ENCODE measurements around the gene MED26. TPM values are rescaled to one million over a fixed set of nuclear protein-coding genes. Genes with fewer than 3 reads are reported as not detected.

MED26 gene
- total and polyA plus RNA-seq, 9 of the 15 experiments (the other 6 are each of a cell fraction or from before 2014, with no cell fraction given) = 0.71 to 15.1 (median 6.2) TPM

DNA sequence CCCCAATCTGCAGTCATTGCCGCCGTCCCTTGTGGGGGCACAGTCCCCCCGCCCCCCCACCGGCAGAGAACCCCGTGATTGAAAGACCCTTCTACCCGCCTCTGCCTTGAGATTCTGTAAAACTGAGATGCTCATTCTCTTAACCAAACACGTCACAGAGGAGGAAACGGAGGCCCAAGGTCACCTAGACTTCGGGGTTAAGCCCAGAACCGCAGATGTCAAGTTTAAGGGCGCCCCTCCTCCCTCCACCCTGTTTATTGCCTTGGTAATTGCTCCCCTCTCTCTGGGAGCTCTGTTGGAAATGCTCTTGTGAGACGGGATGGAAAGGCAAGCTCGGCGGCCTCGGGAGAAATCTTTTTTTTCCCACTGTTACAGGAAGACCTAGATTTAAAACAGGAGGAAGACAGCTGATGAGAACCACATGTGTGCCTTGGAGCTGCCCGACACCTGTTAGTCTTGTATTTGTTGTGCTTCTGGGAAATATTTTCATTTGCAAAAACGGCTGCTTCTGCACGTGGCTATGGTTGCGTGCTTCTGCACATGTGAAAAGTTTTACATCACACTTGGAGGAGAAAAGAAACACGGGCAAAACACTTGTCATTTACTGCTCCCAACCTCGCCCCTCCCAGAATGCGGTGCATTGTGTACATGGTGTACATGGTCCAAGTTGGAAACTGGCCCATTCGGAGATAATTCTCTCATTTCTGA, 1.1 kb upstream of the MED26 start (continued):
- TF ChIP-seq, protein P1, sequence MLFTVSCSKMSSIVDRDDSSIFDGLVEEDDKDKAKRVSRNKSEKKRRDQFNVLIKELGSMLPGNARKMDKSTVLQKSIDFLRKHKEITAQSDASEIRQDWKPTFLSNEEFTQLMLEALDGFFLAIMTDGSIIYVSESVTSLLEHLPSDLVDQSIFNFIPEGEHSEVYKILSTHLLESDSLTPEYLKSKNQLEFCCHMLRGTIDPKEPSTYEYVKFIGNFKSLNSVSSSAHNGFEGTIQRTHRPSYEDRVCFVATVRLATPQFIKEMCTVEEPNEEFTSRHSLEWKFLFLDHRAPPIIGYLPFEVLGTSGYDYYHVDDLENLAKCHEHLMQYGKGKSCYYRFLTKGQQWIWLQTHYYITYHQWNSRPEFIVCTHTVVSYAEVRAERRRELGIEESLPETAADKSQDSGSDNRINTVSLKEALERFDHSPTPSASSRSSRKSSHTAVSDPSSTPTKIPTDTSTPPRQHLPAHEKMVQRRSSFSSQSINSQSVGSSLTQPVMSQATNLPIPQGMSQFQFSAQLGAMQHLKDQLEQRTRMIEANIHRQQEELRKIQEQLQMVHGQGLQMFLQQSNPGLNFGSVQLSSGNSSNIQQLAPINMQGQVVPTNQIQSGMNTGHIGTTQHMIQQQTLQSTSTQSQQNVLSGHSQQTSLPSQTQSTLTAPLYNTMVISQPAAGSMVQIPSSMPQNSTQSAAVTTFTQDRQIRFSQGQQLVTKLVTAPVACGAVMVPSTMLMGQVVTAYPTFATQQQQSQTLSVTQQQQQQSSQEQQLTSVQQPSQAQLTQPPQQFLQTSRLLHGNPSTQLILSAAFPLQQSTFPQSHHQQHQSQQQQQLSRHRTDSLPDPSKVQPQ (CRISPR knock-in tag; IDR thresholded peaks at IDR 0.05; ENCODE audit: borderline replicate concordance) = no peak
- no peak for TF ChIP-seq ZNF408 (CRISPR knock-in tag; IDR thresholded peaks at IDR 0.05; ENCODE audit: low read depth)
- peak in 1 of 2 experiments; percentile 47 for TF ChIP-seq E2F6 (IDR thresholded peaks at IDR 0.05; ENCODE audit: borderline replicate concordance in 1 of 2, extremely low read depth in 1 of 2, insufficient read depth in 1 of 2, insufficient read length in 1 of 2, low read depth in 1 of 2, low read length in 1 of 2, poor library complexity in 1 of 2, severe bottlenecking in 1 of 2)
- TF ChIP-seq RFX7 (CRISPR knock-in tag; IDR thresholded peaks at IDR 0.05) = no peak
- TF ChIP-seq GTF2B (IDR thresholded peaks at IDR 0.05; ENCODE audit: extremely low read depth, insufficient read length) = no peak
- TF ChIP-seq GTF3C2 (IDR thresholded peaks at IDR 0.05; ENCODE audit: borderline replicate concordance, extremely low read depth, insufficient read length) = no peak
- no peak for TF ChIP-seq MECOM (CRISPR knock-in tag; IDR thresholded peaks at IDR 0.05)
- TF ChIP-seq ZNF644 (tag; IDR thresholded peaks at IDR 0.05; ENCODE audit: low read depth) = no peak
- no peak for TF ChIP-seq ZNF551 (CRISPR knock-in tag; IDR thresholded peaks at IDR 0.05)
- peak in 1 of 2 experiments; percentile 18; a peak in 1 of 4 replicates for TF ChIP-seq KDM1A (IDR thresholded peaks at IDR 0.05)
- TF ChIP-seq HDAC1 (IDR thresholded peaks at IDR 0.05) = peak in 1 of 2 experiments; percentile 71; a peak in 2 of 4 replicates
- TF ChIP-seq, protein P2, sequence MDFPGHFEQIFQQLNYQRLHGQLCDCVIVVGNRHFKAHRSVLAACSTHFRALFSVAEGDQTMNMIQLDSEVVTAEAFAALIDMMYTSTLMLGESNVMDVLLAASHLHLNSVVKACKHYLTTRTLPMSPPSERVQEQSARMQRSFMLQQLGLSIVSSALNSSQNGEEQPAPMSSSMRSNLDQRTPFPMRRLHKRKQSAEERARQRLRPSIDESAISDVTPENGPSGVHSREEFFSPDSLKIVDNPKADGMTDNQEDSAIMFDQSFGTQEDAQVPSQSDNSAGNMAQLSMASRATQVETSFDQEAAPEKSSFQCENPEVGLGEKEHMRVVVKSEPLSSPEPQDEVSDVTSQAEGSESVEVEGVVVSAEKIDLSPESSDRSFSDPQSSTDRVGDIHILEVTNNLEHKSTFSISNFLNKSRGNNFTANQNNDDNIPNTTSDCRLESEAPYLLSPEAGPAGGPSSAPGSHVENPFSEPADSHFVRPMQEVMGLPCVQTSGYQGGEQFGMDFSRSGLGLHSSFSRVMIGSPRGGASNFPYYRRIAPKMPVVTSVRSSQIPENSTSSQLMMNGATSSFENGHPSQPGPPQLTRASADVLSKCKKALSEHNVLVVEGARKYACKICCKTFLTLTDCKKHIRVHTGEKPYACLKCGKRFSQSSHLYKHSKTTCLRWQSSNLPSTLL (IDR thresholded peaks at IDR 0.05) = no peak
- 0 out of 2 replicates have a peak, but pooled peaks have one; percentile 42 for TF ChIP-seq ZBTB7A (IDR thresholded peaks at IDR 0.05; ENCODE audit: borderline replicate concordance, control insufficient read depth, low read depth, low read length)
- TF ChIP-seq, protein P3, sequence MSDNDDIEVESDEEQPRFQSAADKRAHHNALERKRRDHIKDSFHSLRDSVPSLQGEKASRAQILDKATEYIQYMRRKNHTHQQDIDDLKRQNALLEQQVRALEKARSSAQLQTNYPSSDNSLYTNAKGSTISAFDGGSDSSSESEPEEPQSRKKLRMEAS (CRISPR knock-in tag; IDR thresholded peaks at IDR 0.05) = peak; percentile 74

Measured in K562 (cell line).